IPS DF 4.7 (cell line): ENCODE data around the gene BATF.

Experiments used
- DNase-seq: peaks from one replicate; pipeline ENCODE4 v3.0.0-alpha.2; 2013; ENCODE audit warnings: low spot score; ENCODE audit errors: extremely low read depth

Gene BATF

GRCh38 chr14:75595226-75595625 is 73.0 kb downstream of the BATF start:
- no peak for DNase-seq
